Astrocyte (in vitro differentiated cells and primary cell): ENCODE results near the gene CYP4F22. TPM values are rescaled to one million over a fixed set of nuclear protein-coding genes. Genes with fewer than 3 reads are reported as not detected.

Source experiments
- DNase-seq: peaks from one replicate; pipeline ENCODE4 v3.0.0-alpha.2; 2010; ENCODE audit warnings: low read depth
- FAIRE-seq: peaks from 2 replicates; lab custom pipeline; 2011; peaks lifted over from hg19 to GRCh38; lab: Jason Lieb, UNC
- H2AFZ ChIP-seq: 2 replicates; pipeline ENCODE4 v1.6.0; 2012; ENCODE audit warnings: low read depth, low read length, inconsistent platforms
- H3K27ac ChIP-seq: 2 replicates; pipeline ENCODE4 v1.5.1; 2011; ENCODE audit warnings: low read depth, low read length, inconsistent platforms
- H3K27me3 ChIP-seq: 2 replicates; pipeline ENCODE4 v1.6.0; 2011; ENCODE audit warnings: low read length, inconsistent platforms; ENCODE audit not compliant: insufficient read depth
- H3K36me3 ChIP-seq: 2 replicates; pipeline ENCODE4 v1.5.1; 2011; ENCODE audit warnings: low read length, inconsistent platforms; ENCODE audit not compliant: insufficient read depth
- H3K4me1 ChIP-seq: 2 replicates; pipeline ENCODE4 v1.5.1; 2011; ENCODE audit warnings: low read length, inconsistent platforms; ENCODE audit not compliant: insufficient read depth
- H3K4me2 ChIP-seq: 2 replicates; pipeline ENCODE4 v1.6.0; 2012; ENCODE audit warnings: low read length, inconsistent platforms
- H3K4me3 ChIP-seq: 2 replicates; pipeline ENCODE4 v1.5.1; 2011; ENCODE audit warnings: low read depth, mild to moderate bottlenecking, low read length, inconsistent platforms; ENCODE audit not compliant: insufficient read depth
- H3K79me2 ChIP-seq: 2 replicates; pipeline ENCODE4 v1.6.0; 2012; ENCODE audit warnings: mild to moderate bottlenecking, low read length, inconsistent platforms; ENCODE audit not compliant: insufficient read depth
- H3K9ac ChIP-seq: 2 replicates; pipeline ENCODE4 v1.6.0; 2012; ENCODE audit warnings: mild to moderate bottlenecking, low read length, inconsistent platforms
- H3K9me3 ChIP-seq: 2 replicates; pipeline ENCODE4 v1.5.1; 2012; ENCODE audit warnings: low read depth, mild to moderate bottlenecking, low read length, inconsistent platforms; ENCODE audit not compliant: insufficient read depth
- H4K20me1 ChIP-seq: 2 replicates; pipeline ENCODE4 v1.6.0; 2012; ENCODE audit warnings: low read length, inconsistent platforms; ENCODE audit not compliant: insufficient read depth
- H3K27ac Mint-ChIP-seq: one replicate; pipeline ENCODE4 v1.8.0; 2021; ENCODE audit warnings: mild to moderate bottlenecking, mixed read lengths; ENCODE audit not compliant: unreplicated experiment
- H3K27me3 Mint-ChIP-seq: one replicate; pipeline ENCODE4 v1.8.0; 2021; ENCODE audit warnings: low read depth, mixed read lengths; ENCODE audit not compliant: unreplicated experiment
- H3K36me3 Mint-ChIP-seq: one replicate; pipeline ENCODE4 v1.8.0; 2021; ENCODE audit warnings: low read depth, mixed read lengths; ENCODE audit not compliant: unreplicated experiment
- H3K4me1 Mint-ChIP-seq: one replicate; pipeline ENCODE4 v1.8.0; 2021; ENCODE audit warnings: low read depth, mixed read lengths; ENCODE audit not compliant: unreplicated experiment
- H3K4me3 Mint-ChIP-seq: one replicate; pipeline ENCODE4 v1.8.0; 2021; ENCODE audit warnings: mild to moderate bottlenecking, moderate library complexity, mixed read lengths; ENCODE audit not compliant: unreplicated experiment
- H3K9me3 Mint-ChIP-seq: one replicate; pipeline ENCODE4 v1.8.0; 2021; ENCODE audit warnings: mild to moderate bottlenecking, mixed read lengths; ENCODE audit not compliant: unreplicated experiment
- EZH2 ChIP-seq: IDR thresholded peaks from 2 replicates; pipeline ENCODE4 v1.6.1; 2012; ENCODE audit warnings: mild to moderate bottlenecking, low read length, inconsistent platforms; ENCODE audit not compliant: insufficient read depth
- total RNA-seq: library from RNA; stranded (reverse); gene quantifications from 2 replicates; pipeline ENCODE4 v1.2.1, GENCODE V29; 2021
- TF ChIP-seq, protein P1 (sequence below): IDR thresholded peaks from 2 replicates; pipeline ENCODE4 v1.5.1; 2011; ENCODE audit warnings: low read depth, mild to moderate bottlenecking, inconsistent platforms, low read length, moderate library complexity; ENCODE audit not compliant: insufficient read depth

CYP4F22 gene
- total RNA-seq, 1 donor from 2014 or later = not detected

DNA sequence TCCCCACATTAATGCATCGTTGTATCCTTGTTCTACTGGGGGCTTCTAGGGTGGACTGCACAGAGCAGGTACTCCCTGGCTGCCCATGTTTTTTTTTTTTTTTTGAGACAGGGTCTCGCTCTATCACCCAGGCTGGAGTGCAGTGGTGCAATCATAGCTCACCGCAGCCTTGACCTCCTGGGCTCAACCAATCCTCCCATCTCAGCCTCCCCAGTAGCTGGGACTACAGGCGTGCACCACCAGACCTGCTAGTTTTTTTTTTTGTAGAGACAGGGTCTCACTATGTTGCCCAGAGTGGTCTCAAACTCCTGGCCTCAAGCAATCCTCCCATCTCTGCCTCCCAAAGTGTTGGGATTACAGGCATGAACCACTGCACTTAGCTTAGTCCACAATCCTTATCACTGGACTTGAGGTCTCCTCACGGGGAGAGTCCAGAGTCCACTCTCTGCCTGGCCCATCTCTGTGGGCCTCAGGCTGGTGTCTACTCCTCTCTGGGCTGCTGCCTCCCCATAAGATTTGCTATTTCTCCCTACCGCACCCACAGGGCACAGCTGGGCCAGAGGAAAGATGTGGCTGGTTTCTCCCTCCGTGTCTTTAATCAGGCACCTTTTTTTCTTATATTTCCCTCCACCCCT is 56.3 kb downstream of the CYP4F22 start:
- H3K9me3 Mint-ChIP-seq = peaks cover 19% of the 10 kb centered on the region

DNA sequence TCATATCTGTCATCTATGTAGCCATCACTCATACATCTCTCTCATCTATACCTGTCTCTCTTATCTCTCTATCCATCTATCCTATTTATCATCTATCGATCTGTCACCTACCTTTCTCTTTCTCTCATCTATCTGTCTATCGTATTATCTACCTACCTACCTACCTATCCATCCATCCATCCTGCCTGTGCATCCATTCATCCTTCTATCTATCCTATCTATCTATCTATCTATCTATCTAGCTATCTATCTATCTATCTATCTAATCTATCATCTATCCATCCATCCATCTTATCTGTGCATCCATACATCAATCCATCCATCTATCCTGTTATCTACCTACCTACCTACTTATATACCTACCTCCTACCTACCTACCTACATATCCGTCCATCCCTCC is 62.1 kb downstream of the CYP4F22 start:
- Histone ChIP-seq H3K27me3 (no peaks in the 10 kb centered on the region), H3K27ac (no peak overlapping the region)
- H3K36me3 Mint-ChIP-seq = no peaks in the 10 kb centered on the region

More for the DNA sequence above, 56.3 kb downstream of the CYP4F22 start:
- Histone ChIP-seq H3K36me3 (no peaks in the 10 kb centered on the region), H3K4me2 (no peak overlapping the region), H3K4me1 (no peaks in the 10 kb centered on the region), H4K20me1 (no peaks in the 10 kb centered on the region), H3K4me3 (no peak overlapping the region), H3K27ac (no peak overlapping the region), H3K9ac (no peak overlapping the region), H3K27me3 (no peaks in the 10 kb centered on the region), H3K79me2 (no peaks in the 10 kb centered on the region), H3K9me3 (no peaks in the 10 kb centered on the region), H2AFZ (no peak overlapping the region)
- H3K4me1 Mint-ChIP-seq = no peaks in the 10 kb centered on the region
- no peak overlapping the region for H3K27ac Mint-ChIP-seq
- no peak for TF ChIP-seq EZH2
- TF ChIP-seq, protein P1, sequence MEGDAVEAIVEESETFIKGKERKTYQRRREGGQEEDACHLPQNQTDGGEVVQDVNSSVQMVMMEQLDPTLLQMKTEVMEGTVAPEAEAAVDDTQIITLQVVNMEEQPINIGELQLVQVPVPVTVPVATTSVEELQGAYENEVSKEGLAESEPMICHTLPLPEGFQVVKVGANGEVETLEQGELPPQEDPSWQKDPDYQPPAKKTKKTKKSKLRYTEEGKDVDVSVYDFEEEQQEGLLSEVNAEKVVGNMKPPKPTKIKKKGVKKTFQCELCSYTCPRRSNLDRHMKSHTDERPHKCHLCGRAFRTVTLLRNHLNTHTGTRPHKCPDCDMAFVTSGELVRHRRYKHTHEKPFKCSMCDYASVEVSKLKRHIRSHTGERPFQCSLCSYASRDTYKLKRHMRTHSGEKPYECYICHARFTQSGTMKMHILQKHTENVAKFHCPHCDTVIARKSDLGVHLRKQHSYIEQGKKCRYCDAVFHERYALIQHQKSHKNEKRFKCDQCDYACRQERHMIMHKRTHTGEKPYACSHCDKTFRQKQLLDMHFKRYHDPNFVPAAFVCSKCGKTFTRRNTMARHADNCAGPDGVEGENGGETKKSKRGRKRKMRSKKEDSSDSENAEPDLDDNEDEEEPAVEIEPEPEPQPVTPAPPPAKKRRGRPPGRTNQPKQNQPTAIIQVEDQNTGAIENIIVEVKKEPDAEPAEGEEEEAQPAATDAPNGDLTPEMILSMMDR = no peak
- no peaks in the 10 kb centered on the region for H3K36me3 Mint-ChIP-seq
- no peak overlapping the region for H3K4me3 Mint-ChIP-seq
- H3K27me3 Mint-ChIP-seq = peaks cover 4% of the 10 kb centered on the region
- DNase-seq (no peak), FAIRE-seq (no peak)

More for the DNA sequence above, 62.1 kb downstream of the CYP4F22 start:
- no peaks in the 10 kb centered on the region for H3K4me1 ChIP-seq
- H4K20me1 ChIP-seq = no peaks in the 10 kb centered on the region
- Mint-ChIP-seq H3K9me3 (peaks cover 24% of the 10 kb centered on the region), H3K4me3 (no peak overlapping the region), H3K27ac (no peak overlapping the region), H3K4me1 (no peaks in the 10 kb centered on the region), H3K27me3 (peaks cover 2% of the 10 kb centered on the region)
- no peaks in the 10 kb centered on the region for H3K79me2 ChIP-seq
- no peak overlapping the region for H3K4me3 ChIP-seq
- H3K9ac ChIP-seq = no peak overlapping the region
- H3K36me3 ChIP-seq = no peaks in the 10 kb centered on the region
- no peak for FAIRE-seq
- H3K4me2 ChIP-seq = no peak overlapping the region
- H2AFZ ChIP-seq = no peak overlapping the region
- H3K9me3 ChIP-seq = no peaks in the 10 kb centered on the region
- DNase-seq = no peak
- no peak for TF ChIP-seq EZH2
- TF ChIP-seq, protein P1 = no peak
